Measurements from ENCODE around the gene RALBP1. TPM values are rescaled to one million over a fixed set of nuclear protein-coding genes. Genes with fewer than 3 reads are reported as not detected.

Gene RALBP1
- total and polyA plus RNA-seq, 2 of the 4 experiments (the other 2 are of a cell fraction), result 30.6 to 38.2 TPM

DNA sequence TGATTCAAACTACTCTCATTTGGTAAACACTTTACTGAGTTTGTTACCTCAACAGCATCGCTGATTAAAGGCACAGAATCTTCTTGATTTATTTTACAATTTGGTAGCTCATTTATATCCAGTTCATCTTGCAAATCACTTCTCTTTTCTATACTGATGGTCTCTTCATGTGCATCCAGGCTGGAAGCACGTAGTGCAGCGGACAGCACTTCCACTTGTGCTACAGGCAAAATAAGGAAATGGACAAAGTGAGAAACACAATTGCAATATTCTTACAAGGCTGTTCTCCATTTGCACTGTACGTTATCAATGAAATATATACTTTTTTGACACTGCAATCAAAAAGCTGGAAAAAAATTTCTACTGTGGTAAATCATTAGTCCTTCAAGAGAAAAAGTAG is 88.0 kb downstream of the RALBP1 start:
- no TSS peak for BruUV-seq (replicated peaks)
- CTCF ChIA-PET, result interaction anchor here (2.0 kb wide), 1 partner anchor 12 kb away, joined by 8 read pairs; no protein-coding TSS in a partner anchor
- H3K36me3 ChIP-seq (ENCODE audit: control insufficient read depth, insufficient read depth, low read length), result peaks cover 38% of the 10 kb centered on the region

More for the DNA sequence above, 88.0 kb downstream of the RALBP1 start:
- no peak overlapping the region for H3K14ac ChIP-seq (replicated peaks; ENCODE audit: low read depth, low read length)
- POLR2A ChIA-PET (ENCODE audit: unreplicated experiment), result no interaction called here
- peaks cover 32 to 76% of the 10 kb centered on the region in 2 experiments for H3K79me1 ChIP-seq (ENCODE audit: low read depth in 1 of 2, low read length in 2 of 2)
- H2BK5ac ChIP-seq (ENCODE audit: low read depth, low read length, poor library complexity, severe bottlenecking), result no peak overlapping the region
- H2BK15ac ChIP-seq (ENCODE audit: low read depth, low read length), result no peak overlapping the region
- H4K91ac ChIP-seq (ENCODE audit: insufficient read depth, low read depth, low read length), result no peak overlapping the region
- H4K20me1 ChIP-seq (ENCODE audit: insufficient read depth, low read length), result peaks cover 15% of the 10 kb centered on the region; the same call in 1 of the 2 replicates
- no peak overlapping the region for H4K8ac ChIP-seq (ENCODE audit: low read depth in 2 of 2, low read length in 2 of 2)
- H2AK5ac ChIP-seq (ENCODE audit: low read depth, low read length), result no peak overlapping the region
- no peak overlapping the region for H2AK9ac ChIP-seq (replicated peaks; ENCODE audit: low read depth, low read length, poor library complexity)
- no peak overlapping the region for H3K9ac ChIP-seq (ENCODE audit: low read depth, low read length)
- no peak overlapping the region for H3K27ac ChIP-seq (ENCODE audit: insufficient read depth, low read length)
- no peak overlapping the region for H4K5ac ChIP-seq (ENCODE audit: low read depth, low read length)
- H3K23ac ChIP-seq (ENCODE audit: low read depth, low read length), result no peak overlapping the region
- intact Hi-C loops (cut with micrococcal nuclease) (no loop called here), in situ Hi-C loops (cut with MboI; ENCODE audit: low sequenced_read_pairs) (no loop called here), dilution Hi-C loops (cut with HindIII; ENCODE audit: low sequenced_read_pairs, unreplicated experiment) (no loop called here)
- DNase-seq, result no peak
- H2AFZ ChIP-seq (replicated peaks; ENCODE audit: low read length, poor library complexity), result no peak overlapping the region
- H3K18ac ChIP-seq (ENCODE audit: low read depth, low read length), result no peak overlapping the region
- peaks cover 9% of the 10 kb centered on the region; the same call in 1 of the 2 replicates for H3K9me1 ChIP-seq (ENCODE audit: insufficient read depth, low read length)
- H3K4ac ChIP-seq (ENCODE audit: low read depth, low read length), result no peak overlapping the region
- H3K4me1 ChIP-seq (ENCODE audit: control insufficient read depth, insufficient read depth, low read length), result no peaks in the 10 kb centered on the region; the same call in 1 of the 2 replicates
- H2BK120ac ChIP-seq (ENCODE audit: low read depth, low read length), result no peak overlapping the region
- no peak for ATAC-seq (ENCODE audit: low read depth)
- H3K4me2 ChIP-seq (ENCODE audit: low read depth, low read length), result no peak overlapping the region
- H2BK20ac ChIP-seq (ENCODE audit: low read depth, low read length), result no peak overlapping the region
- no peak for TF ChIP-seq CHD1 (IDR thresholded peaks at IDR 0.05; ENCODE audit: low read depth, low read length)
- TF ChIP-seq RAD21 (IDR thresholded peaks at IDR 0.05; ENCODE audit: low read length), result no peak
- no peak for TF ChIP-seq RFX5 (IDR thresholded peaks at IDR 0.05; ENCODE audit: low read depth, low read length)
- TF ChIP-seq MAFK (IDR thresholded peaks at IDR 0.05; ENCODE audit: low read depth, low read length), result no peak
- no peak for TF ChIP-seq CEBPB (IDR thresholded peaks at IDR 0.05; ENCODE audit: low read depth, low read length)
- no peak for TF ChIP-seq NFE2L2 (IDR thresholded peaks at IDR 0.05; ENCODE audit: low read depth, low read length)
- no peak for TF ChIP-seq BHLHE40 (IDR thresholded peaks at IDR 0.05; ENCODE audit: low read depth, low read length)
- no peak for TF ChIP-seq POLR2A (IDR thresholded peaks at IDR 0.05; ENCODE audit: low read depth, low read length)
- TF ChIP-seq FOS (IDR thresholded peaks at IDR 0.05; ENCODE audit: low read depth, low read length), result no peak
- no peak for TF ChIP-seq RCOR1 (IDR thresholded peaks at IDR 0.05; ENCODE audit: insufficient replicate concordance, low read length)
- TF ChIP-seq, protein P1, sequence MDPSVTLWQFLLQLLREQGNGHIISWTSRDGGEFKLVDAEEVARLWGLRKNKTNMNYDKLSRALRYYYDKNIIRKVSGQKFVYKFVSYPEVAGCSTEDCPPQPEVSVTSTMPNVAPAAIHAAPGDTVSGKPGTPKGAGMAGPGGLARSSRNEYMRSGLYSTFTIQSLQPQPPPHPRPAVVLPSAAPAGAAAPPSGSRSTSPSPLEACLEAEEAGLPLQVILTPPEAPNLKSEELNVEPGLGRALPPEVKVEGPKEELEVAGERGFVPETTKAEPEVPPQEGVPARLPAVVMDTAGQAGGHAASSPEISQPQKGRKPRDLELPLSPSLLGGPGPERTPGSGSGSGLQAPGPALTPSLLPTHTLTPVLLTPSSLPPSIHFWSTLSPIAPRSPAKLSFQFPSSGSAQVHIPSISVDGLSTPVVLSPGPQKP (IDR thresholded peaks at IDR 0.05; ENCODE audit: borderline replicate concordance, low read depth, low read length), result no peak
- TF ChIP-seq MXI1 (IDR thresholded peaks at IDR 0.05; ENCODE audit: borderline replicate concordance, low read depth, low read length), result no peak
- TF ChIP-seq SMC3 (IDR thresholded peaks at IDR 0.05; ENCODE audit: low read depth, low read length), result no peak
- TF ChIP-seq MAZ (IDR thresholded peaks at IDR 0.05; ENCODE audit: borderline replicate concordance, low read depth, low read length), result no peak
- TF ChIP-seq, protein P2, sequence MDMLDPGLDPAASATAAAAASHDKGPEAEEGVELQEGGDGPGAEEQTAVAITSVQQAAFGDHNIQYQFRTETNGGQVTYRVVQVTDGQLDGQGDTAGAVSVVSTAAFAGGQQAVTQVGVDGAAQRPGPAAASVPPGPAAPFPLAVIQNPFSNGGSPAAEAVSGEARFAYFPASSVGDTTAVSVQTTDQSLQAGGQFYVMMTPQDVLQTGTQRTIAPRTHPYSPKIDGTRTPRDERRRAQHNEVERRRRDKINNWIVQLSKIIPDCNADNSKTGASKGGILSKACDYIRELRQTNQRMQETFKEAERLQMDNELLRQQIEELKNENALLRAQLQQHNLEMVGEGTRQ (IDR thresholded peaks at IDR 0.05; ENCODE audit: low read depth, low read length), result no peak
- TF ChIP-seq, protein P3, sequence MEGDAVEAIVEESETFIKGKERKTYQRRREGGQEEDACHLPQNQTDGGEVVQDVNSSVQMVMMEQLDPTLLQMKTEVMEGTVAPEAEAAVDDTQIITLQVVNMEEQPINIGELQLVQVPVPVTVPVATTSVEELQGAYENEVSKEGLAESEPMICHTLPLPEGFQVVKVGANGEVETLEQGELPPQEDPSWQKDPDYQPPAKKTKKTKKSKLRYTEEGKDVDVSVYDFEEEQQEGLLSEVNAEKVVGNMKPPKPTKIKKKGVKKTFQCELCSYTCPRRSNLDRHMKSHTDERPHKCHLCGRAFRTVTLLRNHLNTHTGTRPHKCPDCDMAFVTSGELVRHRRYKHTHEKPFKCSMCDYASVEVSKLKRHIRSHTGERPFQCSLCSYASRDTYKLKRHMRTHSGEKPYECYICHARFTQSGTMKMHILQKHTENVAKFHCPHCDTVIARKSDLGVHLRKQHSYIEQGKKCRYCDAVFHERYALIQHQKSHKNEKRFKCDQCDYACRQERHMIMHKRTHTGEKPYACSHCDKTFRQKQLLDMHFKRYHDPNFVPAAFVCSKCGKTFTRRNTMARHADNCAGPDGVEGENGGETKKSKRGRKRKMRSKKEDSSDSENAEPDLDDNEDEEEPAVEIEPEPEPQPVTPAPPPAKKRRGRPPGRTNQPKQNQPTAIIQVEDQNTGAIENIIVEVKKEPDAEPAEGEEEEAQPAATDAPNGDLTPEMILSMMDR (conservative IDR thresholded peaks at IDR 0.05; ENCODE audit: low read depth, low read length), result no peak
- H3K4me3 ChIP-seq (ENCODE audit: insufficient read depth, low read depth, low read length), result no peak overlapping the region
- H3K9me3 ChIP-seq (ENCODE audit: control insufficient read depth, insufficient read depth, low read length), result no peaks in the 10 kb centered on the region
- 100% methylated on average over 1 of the region's 4 CpGs; no CpG with 5 or more reads in 1 of the 2 experiments for WGBS, 2 experiments (ENCODE audit: extremely low coverage in 2 of 2, insufficient read length in 1 of 2)
- no peak overlapping the region for H3K56ac ChIP-seq (ENCODE audit: extremely low read depth, insufficient read depth, low read length)
- no peaks in the 10 kb centered on the region for H3K27me3 ChIP-seq (ENCODE audit: control insufficient read depth, insufficient read depth, low read length)
